Measurements from ENCODE around the gene RPL3.
"Not testable (repeated sequence)": the region's sequence is repeated elsewhere in the genome, so short reads cannot be mapped to it uniquely, and the experiment has no call there.

DNA sequence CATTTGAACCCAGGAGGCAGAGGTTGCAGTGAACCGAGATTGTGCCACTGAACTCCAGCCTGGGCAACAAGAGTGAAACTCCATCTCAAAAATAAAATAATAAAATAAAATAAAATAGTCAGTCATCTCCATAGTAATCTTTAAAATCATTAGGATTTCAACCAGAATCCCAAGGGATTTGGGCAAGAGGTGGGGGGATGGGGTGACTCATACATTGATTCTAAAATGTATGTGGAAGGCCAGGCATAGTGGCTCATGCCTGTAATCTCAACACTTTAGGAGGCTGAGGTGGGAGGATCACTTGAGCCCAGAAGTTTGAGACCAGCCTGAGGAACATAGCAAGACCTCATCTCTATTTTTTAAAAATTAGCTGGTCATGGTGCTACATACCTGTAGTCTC, 11.1 kb upstream of the RPL3 start:
- TF ChIP-seq, protein P1, sequence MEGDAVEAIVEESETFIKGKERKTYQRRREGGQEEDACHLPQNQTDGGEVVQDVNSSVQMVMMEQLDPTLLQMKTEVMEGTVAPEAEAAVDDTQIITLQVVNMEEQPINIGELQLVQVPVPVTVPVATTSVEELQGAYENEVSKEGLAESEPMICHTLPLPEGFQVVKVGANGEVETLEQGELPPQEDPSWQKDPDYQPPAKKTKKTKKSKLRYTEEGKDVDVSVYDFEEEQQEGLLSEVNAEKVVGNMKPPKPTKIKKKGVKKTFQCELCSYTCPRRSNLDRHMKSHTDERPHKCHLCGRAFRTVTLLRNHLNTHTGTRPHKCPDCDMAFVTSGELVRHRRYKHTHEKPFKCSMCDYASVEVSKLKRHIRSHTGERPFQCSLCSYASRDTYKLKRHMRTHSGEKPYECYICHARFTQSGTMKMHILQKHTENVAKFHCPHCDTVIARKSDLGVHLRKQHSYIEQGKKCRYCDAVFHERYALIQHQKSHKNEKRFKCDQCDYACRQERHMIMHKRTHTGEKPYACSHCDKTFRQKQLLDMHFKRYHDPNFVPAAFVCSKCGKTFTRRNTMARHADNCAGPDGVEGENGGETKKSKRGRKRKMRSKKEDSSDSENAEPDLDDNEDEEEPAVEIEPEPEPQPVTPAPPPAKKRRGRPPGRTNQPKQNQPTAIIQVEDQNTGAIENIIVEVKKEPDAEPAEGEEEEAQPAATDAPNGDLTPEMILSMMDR (conservative IDR thresholded peaks at IDR 0.05 in 1 of 2, IDR thresholded peaks at IDR 0.05 in 1 of 2; ENCODE audit: low read depth in 1 of 2, low read length in 2 of 2) = not testable (repeated sequence)
- TF ChIP-seq EZH2 (IDR thresholded peaks at IDR 0.05; ENCODE audit: low read length, missing control alignments) = not testable (repeated sequence)

Measured in fibroblast of lung (primary cell).